A549 treated with DMSO at 1 μM for 4 hours (cell line): Measurements from ENCODE around the gene MBD5. TPM values are rescaled to one million over a fixed set of nuclear protein-coding genes. Genes with fewer than 3 reads are reported as not detected.

ENCODE experiments used
- total RNA-seq: library from RNA; stranded (reverse); fragments of 200-300 nt; extraction: Qiagen RNA extraction; gene quantifications from 5 replicates; pipeline ENCODE4 v1.2.3, GENCODE V29; 2022; ENCODE audit warnings: low read depth

The MBD5 gene
- 5.2 to 6.7 TPM (median 6.5 TPM) in 5 replicates for total RNA-seq

GRCh38 chr2:148021059-148021861 is at the start of gene MBD5:
TSS of gene MBD5 (plus strand) at chr2:148021091.

GRCh38 chr2:148020111-148021058 is 506 bp upstream of the MBD5 start, which contains the start of gene ORC4:
TSS of gene ORC4 (minus strand) at chr2:148020737. CDS start at chr2:147975958, 44,779 bp downstream.

Other genes with a start within 250 kb of the MBD5 start
- 3.5 to 4.3 TPM (median 4.1 TPM) in 5 replicates for gene ACVR2A, start 176.1 kb upstream of the MBD5 start, total RNA-seq
- gene ORC4, start 354 bp upstream of the MBD5 start, total RNA-seq: 26.0 to 43.0 TPM (median 35.7 TPM) in 5 replicates